ENCODE results near the gene KERA.

KERA gene

DNA sequence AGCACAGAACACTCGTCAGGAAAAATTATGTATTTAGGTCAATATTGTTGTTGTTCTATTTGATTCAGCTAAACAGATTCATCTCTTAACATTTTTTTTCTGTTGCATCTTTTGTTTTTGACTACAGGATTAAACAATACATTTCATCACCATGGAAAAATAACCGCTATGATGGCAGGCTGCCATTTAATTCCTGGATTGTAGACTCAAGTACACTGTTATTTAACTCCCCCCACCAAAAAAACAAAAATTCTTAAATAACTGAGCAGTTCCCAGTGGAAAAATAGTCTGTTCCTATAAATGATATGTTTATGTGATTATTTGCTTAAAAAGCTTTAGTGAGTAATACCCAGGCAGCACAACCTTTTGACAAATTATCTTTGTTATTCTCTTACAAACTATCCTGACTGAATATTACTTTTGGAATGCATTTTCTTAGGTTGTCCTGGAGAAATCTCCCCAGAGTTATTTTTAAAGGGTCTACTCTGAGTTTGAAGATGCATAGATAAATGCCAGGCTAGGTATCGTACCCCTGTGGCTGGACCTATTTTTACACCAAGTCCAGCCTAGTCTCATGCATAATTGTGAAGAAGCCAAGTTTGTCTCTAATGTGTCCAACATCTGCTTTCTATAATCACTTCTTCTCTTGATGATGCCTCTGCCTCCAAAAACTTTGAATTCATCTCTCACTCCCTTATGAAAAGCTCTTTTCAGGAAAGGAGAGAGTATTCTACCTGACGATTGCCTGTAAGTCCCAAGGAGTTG lies 3.7 kb downstream of the KERA start:
- H3K4me3 ChIP-seq (ENCODE audit: low read depth, low read length): no peak overlapping the region
- H2AFZ ChIP-seq (ENCODE audit: low read length, unreplicated experiment): peak overlapping the region; percentile 24
- H3K4me1 ChIP-seq (ENCODE audit: control insufficient read depth, insufficient read depth, low read length, unreplicated experiment): peaks cover 14% of the 10 kb centered on the region
- no peaks in the 10 kb centered on the region for H3K36me3 ChIP-seq (ENCODE audit: insufficient read depth, low read length)
- H3K27ac ChIP-seq (ENCODE audit: low read depth, low read length): peak overlapping the region; percentile 64
- no peaks in the 10 kb centered on the region for H3K79me2 ChIP-seq (ENCODE audit: control insufficient read depth, insufficient read depth, low read length, unreplicated experiment)
- H3K27me3 ChIP-seq (ENCODE audit: insufficient read depth, low read length): no peaks in the 10 kb centered on the region

DNA sequence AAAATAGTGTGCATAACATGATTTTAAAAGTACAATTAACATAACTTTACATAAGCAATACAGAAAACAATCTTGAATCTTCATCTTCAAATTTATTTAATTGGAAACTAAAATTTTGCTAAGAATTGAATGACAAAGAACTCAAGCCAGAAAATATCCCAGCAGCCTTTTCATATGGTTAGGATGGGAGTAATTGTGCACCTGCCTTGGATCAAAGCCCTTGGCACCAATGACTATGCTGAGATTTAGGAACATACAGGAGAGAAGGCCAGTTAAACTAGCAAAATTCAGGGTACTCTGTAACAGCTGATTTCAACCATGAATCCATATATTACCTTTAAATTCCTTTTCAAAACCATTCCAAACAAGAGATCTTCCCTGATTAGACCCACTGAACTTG lies 5.8 kb downstream of the KERA start:
- Histone ChIP-seq H3K36me3 (ENCODE audit: insufficient read depth, low read length) (no peaks in the 10 kb centered on the region), H3K4me3 (ENCODE audit: low read depth, low read length) (no peak overlapping the region), H3K4me1 (ENCODE audit: control insufficient read depth, insufficient read depth, low read length, unreplicated experiment) (peaks cover 14% of the 10 kb centered on the region)

DNA sequence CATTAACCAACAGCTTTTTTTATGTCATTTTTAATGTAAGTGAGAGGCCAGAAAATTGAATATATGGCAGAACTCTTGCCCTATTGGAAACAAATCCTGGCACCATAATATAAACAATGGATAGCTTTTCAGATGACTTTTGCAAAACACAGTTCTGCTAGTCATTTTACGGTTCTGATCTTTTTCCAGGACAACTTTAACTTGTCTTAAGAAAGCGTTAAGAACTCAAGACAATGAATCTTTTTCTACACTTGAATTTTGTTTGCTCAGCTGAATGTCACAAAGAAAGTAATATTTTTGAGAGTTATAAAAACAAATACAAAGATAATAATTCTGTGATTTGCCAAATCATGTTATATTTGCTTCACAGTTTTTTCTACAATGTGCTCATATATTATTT lies 13.2 kb downstream of the KERA start:
- Histone ChIP-seq H3K27me3 (ENCODE audit: insufficient read depth, low read length) (no peaks in the 10 kb centered on the region), H3K36me3 (ENCODE audit: insufficient read depth, low read length) (no peaks in the 10 kb centered on the region), H3K4me1 (ENCODE audit: control insufficient read depth, insufficient read depth, low read length, unreplicated experiment) (no peaks in the 10 kb centered on the region), H3K27ac (ENCODE audit: low read depth, low read length) (no peak overlapping the region), H3K79me2 (ENCODE audit: control insufficient read depth, insufficient read depth, low read length, unreplicated experiment) (no peaks in the 10 kb centered on the region), H2AFZ (ENCODE audit: low read length, unreplicated experiment) (no peak overlapping the region), H3K4me3 (ENCODE audit: low read depth, low read length) (no peak overlapping the region)

More for the DNA sequence above, 5.8 kb downstream of the KERA start:
- Histone ChIP-seq H2AFZ (ENCODE audit: low read length, unreplicated experiment) (no peak overlapping the region), H3K79me2 (ENCODE audit: control insufficient read depth, insufficient read depth, low read length, unreplicated experiment) (no peaks in the 10 kb centered on the region), H3K27me3 (ENCODE audit: insufficient read depth, low read length) (no peaks in the 10 kb centered on the region), H3K27ac (ENCODE audit: low read depth, low read length) (no peak overlapping the region)

DNA sequence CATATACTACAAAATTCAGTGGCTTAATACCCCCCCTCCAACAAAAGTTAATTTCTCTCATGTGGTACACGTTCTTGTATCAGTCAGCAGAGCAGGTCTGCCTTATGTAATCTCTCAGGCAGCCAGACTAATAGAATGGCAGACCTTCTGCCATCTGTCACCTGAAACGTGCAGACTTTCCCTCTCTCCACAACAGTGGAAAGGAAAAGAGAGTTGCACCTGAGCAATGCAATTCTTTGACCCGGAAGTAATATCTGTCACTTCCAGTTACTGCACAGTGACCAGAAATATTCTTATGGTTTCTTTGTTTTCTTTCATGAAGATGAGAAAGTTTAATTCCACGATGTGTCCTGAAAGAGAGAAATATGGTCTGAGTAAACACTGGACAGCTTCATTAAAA lies 14.4 kb downstream of the KERA start:
- Histone ChIP-seq H3K27ac (ENCODE audit: low read depth, low read length) (no peak overlapping the region), H3K79me2 (ENCODE audit: control insufficient read depth, insufficient read depth, low read length, unreplicated experiment) (no peaks in the 10 kb centered on the region), H3K27me3 (ENCODE audit: insufficient read depth, low read length) (no peaks in the 10 kb centered on the region), H3K4me1 (ENCODE audit: control insufficient read depth, insufficient read depth, low read length, unreplicated experiment) (no peaks in the 10 kb centered on the region), H3K36me3 (ENCODE audit: insufficient read depth, low read length) (no peaks in the 10 kb centered on the region), H3K4me3 (ENCODE audit: low read depth, low read length) (no peak overlapping the region), H2AFZ (ENCODE audit: low read length, unreplicated experiment) (no peak overlapping the region)

DNA sequence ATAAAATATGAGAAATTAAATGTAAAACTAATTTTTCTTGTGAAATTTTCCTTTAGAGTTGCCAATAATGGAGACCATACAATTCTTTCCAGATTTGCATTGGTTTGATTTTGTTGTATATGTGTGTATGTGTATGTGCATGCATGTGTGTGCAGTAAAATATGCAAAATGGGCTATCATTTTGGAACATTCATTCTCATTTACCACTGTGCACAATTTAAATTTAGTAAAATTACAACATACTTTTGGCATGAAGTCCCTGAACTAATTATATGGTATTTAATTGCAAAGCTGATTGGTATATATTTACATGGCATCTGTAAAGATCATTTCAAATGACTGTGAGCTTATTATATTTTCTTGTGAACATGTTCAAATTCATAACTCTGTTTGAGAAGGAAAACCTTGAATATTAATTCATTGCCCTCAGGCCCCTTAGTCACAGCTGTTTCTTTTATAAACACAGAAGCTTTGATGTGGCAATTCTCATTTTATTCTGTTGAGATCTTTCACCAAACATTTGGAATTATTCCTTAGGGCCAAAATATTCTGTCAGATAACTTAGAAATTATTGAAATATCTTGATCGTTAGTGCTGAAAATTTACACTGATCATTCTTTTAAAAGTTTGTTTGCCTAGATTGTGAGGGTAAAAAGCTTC lies 17.6 kb downstream of the KERA start:
- no peaks in the 10 kb centered on the region for H3K36me3 ChIP-seq (ENCODE audit: insufficient read depth, low read length)
- no peak overlapping the region for H2AFZ ChIP-seq (ENCODE audit: low read length, unreplicated experiment)
- H3K4me1 ChIP-seq (ENCODE audit: control insufficient read depth, insufficient read depth, low read length, unreplicated experiment): no peaks in the 10 kb centered on the region
- no peaks in the 10 kb centered on the region for H3K79me2 ChIP-seq (ENCODE audit: control insufficient read depth, insufficient read depth, low read length, unreplicated experiment)
- no peak overlapping the region for H3K27ac ChIP-seq (ENCODE audit: low read depth, low read length)
- H3K4me3 ChIP-seq (ENCODE audit: low read depth, low read length): no peak overlapping the region
- H3K27me3 ChIP-seq (ENCODE audit: insufficient read depth, low read length): no peaks in the 10 kb centered on the region

DNA sequence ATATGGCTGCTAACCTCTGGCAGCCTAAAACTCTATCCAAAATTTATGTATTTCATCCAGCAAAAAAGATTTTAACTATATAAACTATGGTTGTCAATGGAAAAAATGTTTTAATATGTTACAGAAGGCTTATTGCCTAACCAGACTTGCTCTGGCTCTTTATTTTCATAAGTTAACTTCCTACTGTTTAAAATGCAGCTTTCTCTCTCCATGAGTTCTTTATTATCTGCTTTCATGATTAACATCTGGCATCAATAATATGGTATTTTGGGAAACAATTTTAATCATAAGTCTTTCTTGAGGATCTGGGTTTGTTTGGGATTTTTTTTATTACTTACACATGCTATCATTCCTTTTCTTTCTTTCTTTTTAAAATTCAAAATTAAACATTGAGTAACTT lies 20.5 kb downstream of the KERA start:
- Histone ChIP-seq H2AFZ (ENCODE audit: low read length, unreplicated experiment) (no peak overlapping the region), H3K36me3 (ENCODE audit: insufficient read depth, low read length) (no peaks in the 10 kb centered on the region), H3K4me3 (ENCODE audit: low read depth, low read length) (no peak overlapping the region), H3K27ac (ENCODE audit: low read depth, low read length) (no peak overlapping the region), H3K27me3 (ENCODE audit: insufficient read depth, low read length) (no peaks in the 10 kb centered on the region), H3K4me1 (ENCODE audit: control insufficient read depth, insufficient read depth, low read length, unreplicated experiment) (no peaks in the 10 kb centered on the region), H3K79me2 (ENCODE audit: control insufficient read depth, insufficient read depth, low read length, unreplicated experiment) (no peaks in the 10 kb centered on the region)

DNA sequence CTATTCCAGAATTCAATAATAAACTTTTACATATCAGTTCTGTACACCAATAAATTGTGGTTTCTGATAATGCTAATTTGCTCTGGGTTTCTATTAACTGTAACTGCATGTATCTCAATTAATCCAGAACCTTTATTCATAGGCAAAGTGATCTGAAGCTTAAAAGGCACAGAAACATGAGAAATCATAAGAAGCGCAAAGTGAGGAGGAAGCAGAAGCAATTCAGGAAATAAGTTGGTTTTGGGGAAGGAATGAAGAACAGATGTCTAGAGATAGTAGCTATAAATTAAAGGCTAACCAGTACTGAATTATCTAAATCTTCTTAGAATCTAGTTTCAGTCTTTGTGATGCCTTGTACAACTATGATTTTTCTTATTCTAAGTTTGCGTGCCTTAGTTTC lies 24.6 kb downstream of the KERA start:
- no peaks in the 10 kb centered on the region for H3K4me1 ChIP-seq (ENCODE audit: control insufficient read depth, insufficient read depth, low read length, unreplicated experiment)
- no peaks in the 10 kb centered on the region for H3K36me3 ChIP-seq (ENCODE audit: insufficient read depth, low read length)
- H2AFZ ChIP-seq (ENCODE audit: low read length, unreplicated experiment): no peak overlapping the region
- no peaks in the 10 kb centered on the region for H3K79me2 ChIP-seq (ENCODE audit: control insufficient read depth, insufficient read depth, low read length, unreplicated experiment)
- H3K4me3 ChIP-seq (ENCODE audit: low read depth, low read length): no peak overlapping the region
- H3K27ac ChIP-seq (ENCODE audit: low read depth, low read length): no peak overlapping the region
- no peaks in the 10 kb centered on the region for H3K27me3 ChIP-seq (ENCODE audit: insufficient read depth, low read length)

DNA sequence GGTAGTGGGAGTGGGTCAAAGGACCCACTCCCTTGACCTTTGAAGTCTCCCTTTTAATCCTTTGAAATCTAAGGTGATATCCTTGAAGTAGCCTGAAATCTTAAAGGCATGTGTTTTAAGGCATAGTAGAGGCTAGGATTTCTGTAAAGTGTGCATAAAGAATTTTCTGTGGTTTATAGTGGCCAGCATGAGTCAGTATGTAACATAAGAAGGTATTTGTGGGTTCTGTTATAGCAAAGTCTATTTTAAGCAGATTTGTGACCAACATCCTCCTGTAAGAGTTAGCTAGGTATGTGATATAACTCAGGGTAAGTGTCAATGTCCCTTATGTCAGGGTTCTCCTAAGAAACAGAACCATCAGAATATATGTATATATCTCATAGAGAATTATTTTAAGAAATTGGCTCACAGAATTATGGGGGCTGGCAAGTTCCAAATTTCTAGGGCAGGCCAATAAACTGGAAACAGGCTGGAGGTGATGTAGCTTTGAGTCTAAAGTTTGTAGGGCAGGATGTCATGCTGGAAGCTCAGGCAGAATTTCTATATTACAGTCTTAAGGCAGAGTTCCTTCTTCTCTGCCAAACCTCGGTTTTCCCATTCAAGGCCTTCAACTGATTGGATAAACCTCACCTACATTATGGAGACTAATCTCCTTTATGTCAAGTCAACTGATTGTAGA lies 34.4 kb downstream of the KERA start:
- no peak overlapping the region for H3K27ac ChIP-seq (ENCODE audit: low read depth, low read length)

DNA sequence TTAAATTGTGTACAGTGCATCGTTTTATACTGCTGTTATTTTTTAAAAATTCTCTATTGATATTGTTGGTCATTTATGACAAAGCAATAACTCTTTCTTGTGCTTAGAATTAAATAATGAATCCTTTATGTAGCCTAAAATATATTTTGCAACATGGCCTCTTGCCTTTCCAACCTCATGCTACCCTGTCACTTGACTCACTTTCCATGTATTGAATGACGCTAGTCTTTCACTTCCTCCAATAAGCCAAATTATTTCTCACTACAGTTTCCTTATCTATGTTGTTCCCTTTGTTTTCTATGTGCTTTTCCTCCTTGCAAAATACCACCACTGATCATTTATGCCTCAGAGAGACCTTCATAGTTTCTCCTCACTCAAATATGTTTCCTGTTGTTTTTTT lies 36.7 kb downstream of the KERA start:
- Histone ChIP-seq H3K36me3 (ENCODE audit: insufficient read depth, low read length) (no peaks in the 10 kb centered on the region), H3K79me2 (ENCODE audit: control insufficient read depth, insufficient read depth, low read length, unreplicated experiment) (no peaks in the 10 kb centered on the region), H3K27me3 (ENCODE audit: insufficient read depth, low read length) (no peaks in the 10 kb centered on the region), H2AFZ (ENCODE audit: low read length, unreplicated experiment) (no peak overlapping the region), H3K4me3 (ENCODE audit: low read depth, low read length) (no peak overlapping the region), H3K4me1 (ENCODE audit: control insufficient read depth, insufficient read depth, low read length, unreplicated experiment) (no peaks in the 10 kb centered on the region), H3K27ac (ENCODE audit: low read depth, low read length) (no peak overlapping the region)

More for the DNA sequence above, 34.4 kb downstream of the KERA start:
- Histone ChIP-seq H3K4me3 (ENCODE audit: low read depth, low read length) (no peak overlapping the region), H2AFZ (ENCODE audit: low read length, unreplicated experiment) (no peak overlapping the region), H3K4me1 (ENCODE audit: control insufficient read depth, insufficient read depth, low read length, unreplicated experiment) (no peaks in the 10 kb centered on the region), H3K36me3 (ENCODE audit: insufficient read depth, low read length) (no peaks in the 10 kb centered on the region), H3K79me2 (ENCODE audit: control insufficient read depth, insufficient read depth, low read length, unreplicated experiment) (no peaks in the 10 kb centered on the region), H3K27me3 (ENCODE audit: insufficient read depth, low read length) (no peaks in the 10 kb centered on the region)

DNA sequence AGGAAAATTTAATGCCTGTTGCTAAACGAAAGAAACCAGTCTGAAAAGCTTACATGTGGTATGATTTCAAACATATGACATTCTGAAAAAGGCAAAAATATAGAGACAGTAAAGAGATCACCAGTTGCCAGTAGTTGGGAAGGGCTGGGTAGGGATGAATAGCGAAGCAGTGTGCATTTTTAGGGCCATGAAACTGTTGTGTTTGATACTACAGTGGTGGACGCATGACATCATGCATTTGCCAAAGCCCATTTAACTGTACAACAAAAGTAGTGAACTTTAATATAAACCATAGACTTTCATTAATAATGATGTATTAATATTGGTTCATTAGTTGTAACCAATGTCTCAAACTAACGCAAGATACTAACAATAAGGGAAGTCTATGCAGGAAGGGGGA lies 38.4 kb downstream of the KERA start:
- H3K27ac ChIP-seq (ENCODE audit: low read depth, low read length): no peak overlapping the region
- H3K36me3 ChIP-seq (ENCODE audit: insufficient read depth, low read length): no peaks in the 10 kb centered on the region
- no peaks in the 10 kb centered on the region for H3K79me2 ChIP-seq (ENCODE audit: control insufficient read depth, insufficient read depth, low read length, unreplicated experiment)
- H3K27me3 ChIP-seq (ENCODE audit: insufficient read depth, low read length): no peaks in the 10 kb centered on the region
- no peak overlapping the region for H3K4me3 ChIP-seq (ENCODE audit: low read depth, low read length)
- no peak overlapping the region for H2AFZ ChIP-seq (ENCODE audit: low read length, unreplicated experiment)
- no peaks in the 10 kb centered on the region for H3K4me1 ChIP-seq (ENCODE audit: control insufficient read depth, insufficient read depth, low read length, unreplicated experiment)

Measured in ACC112 (cell line).